A549 treated with RU486 at 1 μM for 4 hours (cell line): ENCODE data around the gene EZH1. TPM values are rescaled to one million over a fixed set of nuclear protein-coding genes. Genes with fewer than 3 reads are reported as not detected.

Source experiments
- total RNA-seq: library from RNA; stranded (reverse); fragments of 200-300 nt; extraction: Qiagen RNA extraction; gene quantifications from 5 replicates; pipeline ENCODE4 v1.2.3, GENCODE V29; 2022; ENCODE audit warnings: low read depth

EZH1 gene
- total RNA-seq: 7.2 to 13.2 TPM (median 10.2 TPM) in 5 replicates

GRCh38 chr17:42744806-42745617, at the start of gene EZH1:
Gene EZH1, minus strand, starts transcription at chr17:42745040. Its CDS starts 16,099 bp downstream, at chr17:42728941.

DNA sequence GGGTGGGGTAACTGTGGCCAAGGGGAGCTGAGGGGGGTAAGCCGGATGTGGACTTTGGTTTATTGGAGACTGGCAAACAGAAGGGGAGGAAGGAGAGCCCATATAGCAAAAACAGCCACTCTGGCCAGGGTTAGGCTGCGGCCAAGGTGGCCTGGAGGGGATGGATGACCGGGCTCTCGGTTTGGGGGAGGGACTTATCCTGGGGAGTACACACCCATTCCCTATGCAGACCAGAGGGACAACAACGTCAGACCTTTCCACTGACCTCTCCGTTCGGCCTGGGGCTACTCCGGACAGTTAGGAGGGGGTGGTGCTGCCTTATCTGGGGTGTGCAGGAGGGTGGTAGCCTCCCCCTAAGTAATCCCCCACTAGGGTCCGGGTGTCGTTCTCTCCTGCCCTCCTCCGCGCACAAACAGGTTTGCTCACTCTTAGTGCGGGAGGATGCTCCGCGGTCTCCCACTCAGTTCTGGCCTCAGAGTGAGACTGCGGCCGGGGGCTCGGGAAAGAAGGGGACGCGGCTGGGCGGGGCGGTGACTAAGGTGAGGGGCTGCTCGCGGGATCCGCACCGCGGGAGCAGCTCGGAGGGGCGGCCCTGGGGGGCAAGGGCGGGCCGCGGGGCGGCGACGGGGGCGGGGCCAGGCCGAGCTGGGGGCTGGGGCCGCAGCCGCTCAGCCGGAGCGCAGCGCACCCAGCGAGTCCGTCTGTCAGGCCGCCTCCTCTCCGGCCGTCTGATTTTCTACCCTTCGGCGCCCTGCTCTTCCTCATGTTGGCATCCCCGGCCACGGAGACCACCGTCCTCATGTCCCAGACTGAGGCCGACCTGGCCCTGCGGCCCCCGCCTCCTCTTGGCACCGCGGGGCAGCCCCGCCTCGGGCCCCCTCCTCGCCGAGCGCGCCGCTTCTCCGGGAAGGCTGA, 35.4 kb upstream of the EZH1 start, which contains the start of gene WNK4:
WNK4 (plus strand) TSS at position 675 of the 915 bp plus-strand sequence; CDS start at position 764, 89 bp downstream.

DNA sequence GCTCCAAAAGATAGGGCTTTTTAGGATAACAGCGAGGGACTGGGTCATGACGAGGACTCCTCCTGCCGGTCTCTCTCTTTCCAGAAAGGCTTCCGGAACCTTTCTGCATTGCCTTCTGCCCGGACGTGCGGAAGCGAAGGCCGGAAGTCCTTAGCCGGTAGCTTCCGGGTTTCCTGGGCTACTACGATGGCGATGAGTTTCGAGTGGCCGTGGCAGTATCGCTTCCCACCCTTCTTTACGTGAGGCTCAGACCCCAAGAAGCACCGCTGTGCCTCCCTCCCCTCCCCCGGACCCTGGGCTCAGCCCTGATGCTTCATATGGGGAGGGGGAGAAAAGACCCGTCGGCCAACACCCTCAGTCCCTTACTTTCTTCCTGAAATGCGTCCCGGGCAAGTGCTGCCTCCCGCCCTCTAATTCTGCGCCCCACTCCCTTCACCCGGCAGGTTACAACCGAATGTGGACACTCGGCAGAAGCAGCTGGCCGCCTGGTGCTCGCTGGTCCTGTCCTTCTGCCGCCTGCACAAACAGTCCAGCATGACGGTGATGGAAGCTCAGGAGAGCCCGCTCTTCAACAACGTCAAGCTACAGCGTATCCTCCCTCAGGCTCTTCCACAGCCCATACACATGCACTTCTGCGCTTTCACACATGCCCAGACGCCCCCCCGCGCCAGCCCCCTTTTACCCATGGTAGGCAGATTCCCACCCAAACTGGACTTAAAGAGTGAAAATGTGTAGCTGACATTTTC, 28.6 kb upstream of the EZH1 start, which contains the start of gene VPS25:
VPS25 (plus strand) TSS at position 160 of the 746 bp plus-strand sequence; CDS start at position 187, 27 bp downstream.

GRCh38 chr17:42760652-42761581, 16.1 kb upstream of the EZH1 start, which contains the start of gene RAMP2:
Gene RAMP2, plus strand, starts transcription at chr17:42761227. Its CDS starts 35 bp downstream, at chr17:42761262.

GRCh38 chr17:42681976-42682721, 62.7 kb downstream of the EZH1 start, which contains the start of gene CNTNAP1:
Gene CNTNAP1, plus strand, starts transcription at chr17:42682531. Its CDS starts 299 bp downstream, at chr17:42682830.

GRCh38 chr17:42676424-42677011, 68.3 kb downstream of the EZH1 start, which contains the start of gene PLEKHH3:
Gene PLEKHH3, minus strand, starts transcription at chr17:42676994. Its CDS starts 431 bp downstream, at chr17:42676563.

GRCh38 chr17:42659079-42659931, 85.5 kb downstream of the EZH1 start, which contains the start of gene TUBG2:
Gene TUBG2, plus strand, starts transcription at chr17:42659284. Its CDS starts 220 bp downstream, at chr17:42659504.

Other genes with a start within 250 kb of the EZH1 start
- gene NAGLU, start 208.8 kb downstream of the EZH1 start, total RNA-seq: 30.6 to 51.3 TPM (median 42.9 TPM) in 5 replicates
- 0.74 to 1.6 TPM (median 1.2 TPM) in 5 replicates for gene HSD17B1, start 192.1 kb downstream of the EZH1 start, total RNA-seq
- gene COASY, start 182.9 kb downstream of the EZH1 start, total RNA-seq: 103 to 140 TPM (median 121 TPM) in 5 replicates
- gene MLX, start 177.9 kb downstream of the EZH1 start, total RNA-seq: 52.8 to 64.7 TPM (median 57.9 TPM) in 5 replicates
- 34.1 to 40.6 TPM (median 38.3 TPM) in 5 replicates for gene PSMC3IP, start 167.3 kb downstream of the EZH1 start, total RNA-seq
- 26.5 to 30.0 TPM (median 28.4 TPM) in 5 replicates for gene RETREG3, start 135.7 kb downstream of the EZH1 start, total RNA-seq
- gene TUBG1, start 135.4 kb downstream of the EZH1 start, total RNA-seq: 139 to 156 TPM (median 151 TPM) in 5 replicates
- gene TUBG2, start 85.8 kb downstream of the EZH1 start, total RNA-seq: 16.9 to 25.5 TPM (median 22.6 TPM) in 5 replicates
- 12.2 to 19.5 TPM (median 17.5 TPM) in 5 replicates for gene PLEKHH3, start 68.0 kb downstream of the EZH1 start, total RNA-seq
- 0.28 to 0.61 TPM (median 0.35 TPM) in 5 replicates for gene CCR10, start 63.2 kb downstream of the EZH1 start, total RNA-seq
- gene CNTNAP1, start 62.5 kb downstream of the EZH1 start, total RNA-seq: 4.3 to 6.5 TPM (median 5.8 TPM) in 5 replicates
- gene RAMP2, start 16.2 kb upstream of the EZH1 start, total RNA-seq: 0.65 to 1.5 TPM (median 0.76 TPM) in 5 replicates
- 124 to 132 TPM (median 125 TPM) in 5 replicates for gene VPS25, start 28.4 kb upstream of the EZH1 start, total RNA-seq
- gene WNK4, start 35.6 kb upstream of the EZH1 start, total RNA-seq: 0.85 to 1.7 TPM (median 1.4 TPM) in 5 replicates
- 117 to 153 TPM (median 137 TPM) in 5 replicates for gene COA3, start 53.7 kb upstream of the EZH1 start, total RNA-seq
- not detected in 5 replicates for gene CNTD1, start 53.8 kb upstream of the EZH1 start, total RNA-seq
- gene BECN1, start 79.2 kb upstream of the EZH1 start, total RNA-seq: 78.7 to 105 TPM (median 81.3 TPM) in 5 replicates
- gene PSME3, start 88.4 kb upstream of the EZH1 start, total RNA-seq: 233 to 282 TPM (median 239 TPM) in 5 replicates
- 1.4 to 2.0 TPM (median 1.9 TPM) in 5 replicates for gene AOC2, start 99.5 kb upstream of the EZH1 start, total RNA-seq
- 0.82 to 1.6 TPM (median 1.1 TPM) in 5 replicates for gene AOC3, start 106.2 kb upstream of the EZH1 start, total RNA-seq
- not detected in 5 replicates for gene G6PC1, start 155.8 kb upstream of the EZH1 start, total RNA-seq
- 50.2 to 57.9 TPM (median 52.4 TPM) in 5 replicates for gene AARSD1, start 219.4 kb upstream of the EZH1 start, total RNA-seq
- 0.70 to 1.6 TPM (median 1.1 TPM) in 5 replicates for gene PTGES3L, start 235.0 kb upstream of the EZH1 start, total RNA-seq
- 19.2 to 22.8 TPM (median 21.6 TPM) in 5 replicates for gene RUNDC1, start 235.5 kb upstream of the EZH1 start, total RNA-seq